Duodenal mucosa (tissue), 2 donors: ENCODE data around the gene CRACR2A.
A peak's percentile ranks its signal among the peaks of the same experiment; 100 is the strongest.

Source experiments
- H3K27ac ChIP-seq: one replicate; pipeline ENCODE4 v1.7.0; 2013; ENCODE audit warnings: low read depth, low read length
- H3K27me3 ChIP-seq, 2 donors: one replicate each; pipeline ENCODE4 v1.7.0; 2013; ENCODE audit warnings: low read length in 2 of 2, control low read depth in 1 of 2; ENCODE audit not compliant: insufficient read depth in 2 of 2, control insufficient read depth in 1 of 2
- H3K36me3 ChIP-seq, 2 donors: one replicate each; pipeline ENCODE4 v1.7.0; 2013; ENCODE audit warnings: low read length in 2 of 2, control low read depth in 1 of 2; ENCODE audit not compliant: insufficient read depth in 2 of 2, control insufficient read depth in 1 of 2
- H3K4me1 ChIP-seq, 2 donors: one replicate each; pipeline ENCODE4 v1.7.0; 2013; ENCODE audit warnings: low read length in 2 of 2, control low read depth in 1 of 2; ENCODE audit not compliant: insufficient read depth in 2 of 2, control insufficient read depth in 1 of 2
- H3K4me3 ChIP-seq, 2 donors: one replicate each; pipeline ENCODE4 v1.7.0; 2013; ENCODE audit warnings: low read length in 2 of 2, low read depth in 1 of 2
- H3K9ac ChIP-seq, 2 donors: one replicate each; pipeline ENCODE4 v1.7.0; 2013; ENCODE audit warnings: low read length in 2 of 2, low read depth in 1 of 2
- H3K9me3 ChIP-seq, 2 donors: one replicate each; pipeline ENCODE4 v1.7.0; 2013; ENCODE audit warnings: low read length in 2 of 2, control low read depth in 1 of 2; ENCODE audit not compliant: control insufficient read depth in 1 of 2

CRACR2A gene

GRCh38 chr12:3752096-3752709 is 706 bp downstream of the CRACR2A start:
- Histone ChIP-seq H3K9me3 (no peaks in the 10 kb centered on the region), H3K4me1 (peaks cover 9 to 20% of the 10 kb centered on the region in 2 donors), H3K27ac (peak overlapping the region; percentile 77), H3K36me3 (no peaks in the 10 kb centered on the region), H3K4me3 (peak overlapping the region; percentile 66 to 70), H3K27me3 (no peaks in the 10 kb centered on the region), H3K9ac (peak overlapping the region; percentile 61 to 63)

- peaks cover 0 to 4% of the 10 kb centered on the region in 2 donors for H3K36me3 ChIP-seq
- no peak overlapping the region for H3K27ac ChIP-seq
- peak overlapping the region; percentile 66 to 70 for H3K4me3 ChIP-seq
- H3K9ac ChIP-seq, result peak overlapping the region; percentile 4 to 63
- H3K4me1 ChIP-seq, result peaks cover 4 to 20% of the 10 kb centered on the region in 2 donors
- H3K9me3 ChIP-seq, result no peaks in the 10 kb centered on the region
- H3K27me3 ChIP-seq, result no peaks in the 10 kb centered on the region
Measured at GRCh38 chr12:3751151-3752095, 1.5 kb downstream of the CRACR2A start.

DNA sequence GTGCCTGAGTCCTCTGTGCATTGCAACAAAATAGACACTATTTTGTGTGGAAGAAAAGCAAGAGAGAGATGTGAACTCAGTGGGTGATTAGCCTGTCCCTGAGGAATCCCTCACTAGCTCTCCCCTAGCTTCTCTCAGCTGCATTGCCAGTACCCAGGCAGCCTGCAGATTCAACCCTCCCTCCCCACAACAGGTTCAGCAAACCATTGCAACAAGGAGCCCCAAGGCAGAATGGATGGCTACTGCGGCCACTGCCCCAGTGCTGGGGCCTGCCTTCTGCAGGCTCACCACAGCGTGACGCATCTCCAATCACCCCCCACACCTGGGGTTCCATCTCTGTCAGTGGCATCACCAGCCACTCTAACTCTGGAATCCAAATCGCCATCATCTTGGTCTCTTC is 2.3 kb downstream of the CRACR2A start:
- H3K27ac ChIP-seq, result no peak overlapping the region
- peaks cover 4 to 20% of the 10 kb centered on the region in 2 donors for H3K4me1 ChIP-seq
- no peak overlapping the region for H3K4me3 ChIP-seq
- H3K9ac ChIP-seq, result no peak overlapping the region
- no peaks in the 10 kb centered on the region for H3K9me3 ChIP-seq
- H3K27me3 ChIP-seq, result no peaks in the 10 kb centered on the region
- peaks cover 0 to 4% of the 10 kb centered on the region in 2 donors for H3K36me3 ChIP-seq

DNA sequence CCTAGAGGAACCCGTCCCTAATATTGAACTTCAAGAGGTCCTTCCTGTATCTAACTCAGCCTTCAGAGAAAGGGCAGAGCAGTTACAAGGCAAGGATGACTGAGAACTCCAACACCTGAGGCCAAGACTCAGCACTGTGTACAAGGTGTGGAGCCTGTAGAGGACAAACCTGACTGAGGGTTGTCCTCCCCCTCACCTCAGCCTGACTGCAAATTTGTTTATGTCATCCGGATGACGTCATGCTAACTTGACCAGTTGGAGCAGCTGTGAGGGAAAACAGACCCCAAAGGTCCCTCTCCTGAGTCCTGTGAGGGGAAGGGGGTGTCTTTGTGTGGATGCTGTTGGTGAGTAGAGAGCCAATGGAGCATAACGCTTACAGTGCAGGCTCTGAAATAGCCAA is 4.3 kb downstream of the CRACR2A start:
- Histone ChIP-seq H3K27me3 (no peaks in the 10 kb centered on the region), H3K36me3 (peaks cover 0 to 4% of the 10 kb centered on the region in 2 donors), H3K9ac (no peak overlapping the region), H3K9me3 (no peaks in the 10 kb centered on the region), H3K27ac (no peak overlapping the region), H3K4me3 (no peak overlapping the region), H3K4me1 (peaks cover 0 to 21% of the 10 kb centered on the region in 2 donors)

DNA sequence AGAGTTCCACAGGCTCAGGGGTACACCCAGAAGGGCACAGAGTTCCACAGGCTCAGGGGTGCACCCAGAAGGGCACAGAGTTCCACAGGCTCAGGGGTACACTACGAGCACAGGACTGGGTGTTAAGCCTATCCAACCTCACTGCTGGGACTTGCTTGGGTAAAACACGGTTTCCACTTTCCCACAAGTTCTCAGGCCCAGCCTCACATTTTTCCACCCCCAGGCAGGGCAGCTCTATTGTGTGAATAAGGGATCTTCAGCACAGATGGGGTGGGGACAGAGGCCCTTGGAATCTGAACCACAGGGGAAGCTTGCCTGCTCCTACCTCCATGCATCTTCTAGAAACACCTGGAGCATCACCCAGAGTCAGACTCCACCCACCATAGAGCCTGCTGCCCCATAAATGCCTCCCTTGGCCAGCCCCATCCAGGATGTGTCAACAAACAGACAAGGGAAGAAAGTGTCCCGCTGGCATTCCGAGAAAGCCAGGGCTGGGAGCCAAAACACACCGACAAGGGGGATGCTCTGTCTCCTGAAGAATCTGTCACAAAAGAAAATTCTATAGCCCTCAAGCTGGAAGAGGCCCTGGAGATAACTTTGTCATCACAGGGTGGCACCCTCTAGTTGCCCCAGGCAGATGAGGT is 4.8 kb downstream of the CRACR2A start:
- H3K9ac ChIP-seq, result no peak overlapping the region

GRCh38 chr12:3747543-3747942 is 5.4 kb downstream of the CRACR2A start:
- H3K4me3 ChIP-seq, result no peak overlapping the region
- H3K4me1 ChIP-seq, result peaks cover 2 to 15% of the 10 kb centered on the region in 2 donors
- no peak overlapping the region for H3K9ac ChIP-seq
- no peaks in the 10 kb centered on the region for H3K9me3 ChIP-seq
- H3K27ac ChIP-seq, result no peak overlapping the region
- peaks cover 0 to 4% of the 10 kb centered on the region in 2 donors for H3K36me3 ChIP-seq
- no peaks in the 10 kb centered on the region for H3K27me3 ChIP-seq

More for the DNA sequence above, 4.8 kb downstream of the CRACR2A start:
- Histone ChIP-seq H3K27ac (no peak overlapping the region), H3K4me1 (peaks cover 0 to 15% of the 10 kb centered on the region in 2 donors), H3K4me3 (no peak overlapping the region), H3K36me3 (peaks cover 0 to 4% of the 10 kb centered on the region in 2 donors), H3K9me3 (no peaks in the 10 kb centered on the region), H3K27me3 (no peaks in the 10 kb centered on the region)

- peaks cover 0 to 4% of the 10 kb centered on the region in 2 donors for H3K36me3 ChIP-seq
- no peaks in the 10 kb centered on the region for H3K9me3 ChIP-seq
- H3K4me3 ChIP-seq, result no peak overlapping the region
- H3K27ac ChIP-seq, result no peak overlapping the region
- no peak overlapping the region for H3K9ac ChIP-seq
- peaks cover 7 to 8% of the 10 kb centered on the region in 2 donors for H3K4me1 ChIP-seq
- no peaks in the 10 kb centered on the region for H3K27me3 ChIP-seq
Measured at GRCh38 chr12:3746758-3747157, 6.2 kb downstream of the CRACR2A start.

- peaks cover 0 to 4% of the 10 kb centered on the region in 2 donors for H3K36me3 ChIP-seq
- no peak overlapping the region for H3K4me3 ChIP-seq
- peaks cover 15 to 22% of the 10 kb centered on the region in 2 donors for H3K4me1 ChIP-seq
- H3K9me3 ChIP-seq, result no peaks in the 10 kb centered on the region
- H3K27ac ChIP-seq, result no peak overlapping the region
- H3K9ac ChIP-seq, result no peak overlapping the region
- no peaks in the 10 kb centered on the region for H3K27me3 ChIP-seq
Measured at GRCh38 chr12:3745152-3745551, 7.8 kb downstream of the CRACR2A start.

DNA sequence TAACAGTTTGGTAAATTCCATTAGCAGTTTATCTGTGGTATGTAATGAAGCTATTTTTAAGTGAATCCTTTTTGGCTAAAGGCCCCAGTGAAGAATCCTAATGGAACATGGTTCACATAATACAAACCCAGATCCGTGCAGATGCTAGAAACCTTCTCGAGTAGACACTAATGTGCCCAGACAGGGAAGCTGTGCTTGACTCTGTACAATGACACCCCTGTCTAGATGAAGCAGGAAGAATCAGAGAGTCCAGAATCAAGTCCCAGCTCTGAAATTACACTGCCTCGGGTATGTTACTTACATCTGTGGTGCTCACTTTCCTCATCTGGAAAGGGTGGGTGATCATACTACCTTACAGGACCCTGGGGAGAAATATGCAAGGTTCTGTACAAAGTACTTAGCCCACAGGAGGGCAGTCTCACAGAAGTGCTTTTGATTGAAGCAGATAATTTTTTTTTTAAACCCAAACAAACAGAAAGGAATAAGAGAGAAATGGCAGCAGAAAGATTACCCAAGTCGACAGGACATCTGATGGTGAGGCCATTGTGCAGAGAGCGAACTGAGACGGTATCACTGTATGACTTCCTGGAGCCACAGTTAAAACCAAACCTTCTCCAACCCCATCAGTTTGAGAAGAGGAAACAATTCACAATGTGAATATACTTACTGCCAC is 8.5 kb downstream of the CRACR2A start:
- H3K27me3 ChIP-seq, result no peaks in the 10 kb centered on the region
- H3K4me1 ChIP-seq, result peaks cover 15 to 22% of the 10 kb centered on the region in 2 donors
- no peak overlapping the region for H3K9ac ChIP-seq
- no peak overlapping the region for H3K27ac ChIP-seq
- H3K9me3 ChIP-seq, result no peaks in the 10 kb centered on the region
- peaks cover 0 to 4% of the 10 kb centered on the region in 2 donors for H3K36me3 ChIP-seq
- no peak overlapping the region for H3K4me3 ChIP-seq
